SK-N-SH (cell line): ENCODE data around the gene ADPRS. TPM values are rescaled to one million over a fixed set of nuclear protein-coding genes. Genes with fewer than 3 reads are reported as not detected.

ENCODE experiments used
- CTCF ChIA-PET: fragments of 300-600, 350-600 bp; formaldehyde crosslinking; extraction: SDS; loops from one replicate; lab custom pipeline; 2021; lab: Yijun Ruan, JAX
- POLR2A ChIA-PET: fragments of 350-600 bp; sonication (Branson Sonifier 250); formaldehyde crosslinking; extraction: SDS; loops from one replicate; lab custom pipeline; 2020; ENCODE audit warnings: antibody characterized with exemption, inconsistent platforms; lab: Yijun Ruan, JAX
- DNase-seq: peaks from one replicate; pipeline ENCODE4 v3.0.0; 2012
- H2AFZ ChIP-seq: fragments of 200-600 bp; sonication (generic); 2 replicates; pipeline ENCODE4 v1.8.1; 2016; ENCODE audit warnings: antibody characterized with exemption, mild to moderate bottlenecking, low read depth
- H3F3A ChIP-seq: fragments of 200-600 bp; sonication (generic); replicated peaks from 2 replicates; pipeline ENCODE3; 2016; ENCODE audit warnings: antibody characterized with exemption, mild to moderate bottlenecking; ENCODE audit not compliant: insufficient read depth
- H3K27ac ChIP-seq, 2 experiments: fragments of 200-500 bp in 1 of 2; fragments of 200-600 bp in 1 of 2; sonication (Bioruptor generic) in 1 of 2; sonication (generic), shearing (Covaris generic) in 1 of 2; 2 replicates each; pipeline versions ENCODE4 v1.5.1 to v1.6.1; 2014 to 2016; ENCODE audit warnings: low read depth in 2 of 2, inconsistent platforms in 1 of 2, low read length in 1 of 2, mild to moderate bottlenecking in 1 of 2, mixed read lengths in 1 of 2
- H3K27me3 ChIP-seq: fragments of 200-600 bp; sonication (generic), shearing (Covaris generic); 2 replicates; pipeline ENCODE4 v1.6.1; 2016; ENCODE audit warnings: mixed run types; ENCODE audit not compliant: insufficient read depth
- H3K36me3 ChIP-seq, 2 experiments: fragments of 200-500 bp in 1 of 2; fragments of 200-600 bp in 1 of 2; sonication (Bioruptor generic) in 1 of 2; sonication (generic) in 1 of 2; replicated peaks in 1 of 2; 2 replicates each; pipeline versions ENCODE3 to v1.5.1; 2014 to 2016; ENCODE audit warnings: low read length in 1 of 2, mild to moderate bottlenecking in 1 of 2; ENCODE audit not compliant: insufficient read depth in 2 of 2, control insufficient read depth in 1 of 2
- H3K4me1 ChIP-seq, 2 experiments: fragments of 200-500 bp in 1 of 2; fragments of 200-600 bp in 1 of 2; sonication (Bioruptor generic) in 1 of 2; sonication (generic), shearing (Covaris generic) in 1 of 2; 2 replicates each; pipeline versions ENCODE4 v1.5.1 to v1.6.1; 2014 to 2016; ENCODE audit warnings: low read depth in 1 of 2, low read length in 1 of 2, mixed run types in 1 of 2; ENCODE audit not compliant: insufficient read depth in 2 of 2, control insufficient read depth in 1 of 2
- H3K4me2 ChIP-seq: fragments of 200-600 bp; sonication (generic), shearing (Covaris generic); 2 replicates; pipeline ENCODE4 v1.6.1; 2017; ENCODE audit warnings: mixed run types
- H3K4me3 ChIP-seq, 2 experiments: fragments of 200-500 bp in 1 of 2; fragments of 200-600 bp in 1 of 2; sonication (Bioruptor generic) in 1 of 2; sonication (generic), shearing (Covaris generic) in 1 of 2; 2 replicates each; pipeline versions ENCODE4 v1.5.1 to v1.8.1; 2014 to 2016; ENCODE audit warnings: low read depth in 2 of 2, inconsistent platforms in 1 of 2, low read length in 1 of 2, mild to moderate bottlenecking in 1 of 2, mixed read lengths in 1 of 2, moderate library complexity in 1 of 2
- H3K79me2 ChIP-seq: fragments of 200-600 bp; sonication (generic); 2 replicates; pipeline ENCODE4 v1.8.1; 2017; ENCODE audit warnings: mild to moderate bottlenecking; ENCODE audit not compliant: insufficient read depth
- H3K9ac ChIP-seq: fragments of 200-600 bp; sonication (generic); 2 replicates; pipeline ENCODE4 v1.6.1; 2017; ENCODE audit warnings: mixed run types
- H3K9me2 ChIP-seq: fragments of 200-600 bp; sonication (generic); 2 replicates; pipeline ENCODE4 v1.6.1; 2017; ENCODE audit warnings: mixed run types
- H3K9me3 ChIP-seq: fragments of 200-600 bp; sonication (generic); 2 replicates; pipeline ENCODE4 v1.6.1; 2017; ENCODE audit warnings: mixed run types, mild to moderate bottlenecking, moderate library complexity
- H4K20me1 ChIP-seq: fragments of 200-600 bp; sonication (generic); 2 replicates; pipeline ENCODE4 v1.6.1; 2017; ENCODE audit warnings: mild to moderate bottlenecking, mixed run types; ENCODE audit not compliant: insufficient read depth
- EZH2phosphoT487 ChIP-seq: fragments of 200-600 bp; sonication (generic); IDR thresholded peaks from 2 replicates; pipeline ENCODE4 v1.6.1; 2017; ENCODE audit warnings: low read depth, mixed run types, mild to moderate bottlenecking, antibody characterized with exemption, moderate library complexity, borderline replicate concordance
- FOXJ3 ChIP-seq: sonication (generic); formaldehyde crosslinking; IDR thresholded peaks from 2 replicates; pipeline ENCODE4 v1.5.1; 2020; ENCODE audit warnings: mild to moderate bottlenecking, missing genetic modification reagents
- RCOR1 ChIP-seq: fragments of 150-350 bp; IDR thresholded peaks from 2 replicates; pipeline ENCODE4 v1.6.1; 2017; ENCODE audit warnings: antibody characterized with exemption, low read length
- RFX5 ChIP-seq: IDR thresholded peaks from 2 replicates; pipeline ENCODE4 v1.6.1; 2012; ENCODE audit warnings: mild to moderate bottlenecking, improper control_type of control experiment, low read length
- SMC3 ChIP-seq: IDR thresholded peaks from 2 replicates; pipeline ENCODE4 v1.6.1; 2012; ENCODE audit warnings: low read depth, low read length, improper control_type of control experiment
- TAF1 ChIP-seq: IDR thresholded peaks from 2 replicates; pipeline ENCODE4 v1.6.1; 2012; ENCODE audit warnings: low read depth, mild to moderate bottlenecking, low read length, moderate library complexity, borderline replicate concordance
- TEAD4 ChIP-seq: IDR thresholded peaks from 2 replicates; pipeline ENCODE4 v1.4.0; 2012; ENCODE audit warnings: mild to moderate bottlenecking, borderline replicate concordance; ENCODE audit not compliant: insufficient read depth
- USF1 ChIP-seq: IDR thresholded peaks from 2 replicates; pipeline ENCODE4 v1.4.0; 2012; ENCODE audit warnings: low read depth, borderline replicate concordance
- YY1 ChIP-seq: IDR thresholded peaks from 2 replicates; pipeline ENCODE4 v1.4.0; 2012; ENCODE audit warnings: low read depth, mild to moderate bottlenecking
- WGBS: methylation state at CpG from one replicate; pipeline ENCODE4 v1.1.6; 2017; ENCODE audit warnings: low lambda C conversion rate; 5-methylcytosine and 5-hydroxymethylcytosine counted together
- polyA plus RNA-seq, 3 experiments: library from polyadenylated mRNA; depleted of rRNA; stranded (reverse); fragments of >200 nt; gene quantifications; 2 replicates each; pipeline ENCODE4 v1.2.3, GENCODE V29; 2012

Gene ADPRS
- polyA plus RNA-seq, 1 of the 3 experiments (the other 2 are of a cell fraction), result 54.2 TPM

- H3K4me2 ChIP-seq, result no peak overlapping the region
- H3K4me1 ChIP-seq, result peaks cover 0 to 4% of the 10 kb centered on the region in 2 experiments; a peak in 1 of 4 replicates
- no peaks in the 10 kb centered on the region for H3K27me3 ChIP-seq
- no peak overlapping the region for H3K9ac ChIP-seq
- ChIA-PET CTCF (interaction anchor here (1.4 kb wide), 1 partner anchor 10 kb away, joined by 5 read pairs; no protein-coding TSS in a partner anchor), POLR2A (no interaction called here)
- no peaks in the 10 kb centered on the region for H3K36me3 ChIP-seq
- H2AFZ ChIP-seq, result no peak overlapping the region
- H3K4me3 ChIP-seq, result peak overlapping the region in 1 of 2 experiments; percentile 23; a peak in 2 of 4 replicates
- H4K20me1 ChIP-seq, result no peaks in the 10 kb centered on the region
- WGBS, result 91% methylated on average over 14 of the region's 42 CpGs
- H3K79me2 ChIP-seq, result no peaks in the 10 kb centered on the region
- DNase-seq, result peak; percentile 33
- no peak overlapping the region for H3K27ac ChIP-seq
- TF ChIP-seq EZH2phosphoT487, result no peak
- H3K9me3 ChIP-seq, result no peaks in the 10 kb centered on the region
- H3F3A ChIP-seq, result no peaks in the 10 kb centered on the region
- no peaks in the 10 kb centered on the region for H3K9me2 ChIP-seq
Measured at GRCh38 chr1:36124404-36125128, 35.9 kb downstream of the ADPRS start.

GRCh38 chr1:36125129-36125991, 36.7 kb downstream of the ADPRS start, which contains the start of gene COL8A2:
Gene COL8A2 (minus strand): TSS chr1:36125222. CDS start chr1:36100242, 24,980 bp downstream.
- CTCF ChIA-PET, result no interaction called here
- H3K9me2 ChIP-seq, result no peaks in the 10 kb centered on the region
- no peaks in the 10 kb centered on the region for H3F3A ChIP-seq
- POLR2A ChIA-PET, result no interaction called here
- H3K27ac ChIP-seq, result no peak within 1 kb of the TSS
- no peak within 1 kb of the TSS for H3K4me2 ChIP-seq
- no peaks in the 10 kb centered on the region for H4K20me1 ChIP-seq
- no peak for TF ChIP-seq FOXJ3
- TF ChIP-seq TEAD4, result no peak
- no peak for TF ChIP-seq RFX5
- no peak for TF ChIP-seq RCOR1
- TF ChIP-seq YY1, result no peak
- TF ChIP-seq SMC3, result no peak
- TF ChIP-seq USF1, result peak; percentile 18; the same call in 1 of the 2 replicates
- no peak for TF ChIP-seq TAF1
- WGBS, result 93% methylated on average over 17 of the region's 77 CpGs
- no peaks in the 10 kb centered on the region for H3K27me3 ChIP-seq
- H3K9me3 ChIP-seq, result no peaks in the 10 kb centered on the region
- no peak within 1 kb of the TSS for H2AFZ ChIP-seq
- H3K9ac ChIP-seq, result no peak within 1 kb of the TSS
- peak; percentile 88 for DNase-seq
- no peaks in the 10 kb centered on the region for H3K79me2 ChIP-seq
- peak within 1 kb of the TSS in 1 of 2 experiments; percentile 23; a peak in 2 of 4 replicates for H3K4me3 ChIP-seq
- no peaks in the 10 kb centered on the region for H3K36me3 ChIP-seq
- H3K4me1 ChIP-seq, result peaks cover 0 to 4% of the 10 kb centered on the region in 2 experiments; a peak in 1 of 4 replicates
